Spleen (tissue), 11 donors: Measurements from ENCODE around the gene RRM1. TPM values are rescaled to one million over a fixed set of nuclear protein-coding genes. Genes with fewer than 3 reads are reported as not detected.

Experiments used
- DNase-seq: peaks from one replicate; pipeline ENCODE4 v3.0.0-alpha.2; 2020
- H3K27ac ChIP-seq, 8 donors: fragments of 200-600 bp; sonication (generic) in 7 of 8; 1 replicate in 4 of 8; 2 replicates in 4 of 8; pipeline versions ENCODE4 v1.5.0 to v1.8.0; 2016 to 2021; ENCODE audit warnings: inconsistent platforms in 4 of 8, mild to moderate bottlenecking in 4 of 8, moderate library complexity in 1 of 8
- H3K27me3 ChIP-seq, 7 donors: fragments of 200-600 bp; sonication (generic) in 6 of 7; replicated peaks in 1 of 7; 1 replicate in 4 of 7; 2 replicates in 3 of 7; pipeline versions ENCODE4 v1.5.0 to v1.8.0; 2016 to 2021; ENCODE audit warnings: inconsistent platforms in 3 of 7, mild to moderate bottlenecking in 1 of 7
- H3K36me3 ChIP-seq, 6 donors: fragments of 200-600 bp; sonication (generic) in 5 of 6; 1 replicate in 4 of 6; 2 replicates in 2 of 6; pipeline versions ENCODE4 v1.5.0 to v1.8.0; 2016 to 2021; ENCODE audit warnings: inconsistent platforms in 2 of 6
- H3K4me1 ChIP-seq, 6 donors: fragments of 200-600 bp; sonication (generic) in 5 of 6; 1 replicate in 3 of 6; 2 replicates in 3 of 6; pipeline versions ENCODE4 v1.5.0 to v1.8.0; 2016 to 2021; ENCODE audit warnings: inconsistent platforms in 3 of 6
- H3K4me3 ChIP-seq, 8 donors: fragments of 200-600 bp; sonication (generic) in 7 of 8; 1 replicate in 4 of 8; 2 replicates in 4 of 8; pipeline versions ENCODE4 v1.5.0 to v1.8.0; 2016 to 2021; ENCODE audit warnings: inconsistent platforms in 4 of 8, mild to moderate bottlenecking in 4 of 8, moderate library complexity in 2 of 8
- H3K9me3 ChIP-seq, 8 donors: fragments of 200-600 bp; sonication (generic) in 7 of 8; 1 replicate in 4 of 8; 2 replicates in 4 of 8; pipeline versions ENCODE4 v1.5.0 to v1.8.0; 2016 to 2021; ENCODE audit warnings: inconsistent platforms in 4 of 8
- POLR2A ChIP-seq, 3 donors: fragments of 450-650 bp; IDR thresholded peaks; one replicate each; pipeline ENCODE4 v1.5.1; 2017; ENCODE audit warnings: antibody characterized with exemption in 3 of 3, mild to moderate bottlenecking in 1 of 3
- POLR2AphosphoS5 ChIP-seq, 3 donors: sonication (generic); formaldehyde crosslinking; IDR thresholded peaks; one replicate each; pipeline ENCODE4 v1.5.1; 2017; ENCODE audit warnings: antibody characterized with exemption in 3 of 3
- WGBS, 5 donors: extraction: QIAGEN DNeasy Blood & Tissue Kit in 3 of 5; methylation state at CpG; one replicate each; pipeline versions ENCODE4 v1.1.5 to v1.1.7; 2013 to 2018; 5-methylcytosine and 5-hydroxymethylcytosine counted together
- intact Hi-C: fragments of 100-400 bp; cut with DNase I; formaldehyde crosslinking; loops from one replicate; pipeline ENCODE4 v1.15.0; 2023; ENCODE audit warnings: low total_unique reads
- polyA plus RNA-seq, 3 donors: library from polyadenylated mRNA; stranded (reverse); fragments of 200-250 nt; gene quantifications; one replicate each; pipeline ENCODE4 v1.2.1, GENCODE V29; 2013
- total RNA-seq, 7 donors: library from RNA; depleted of rRNA in 3 of 7; stranded (reverse); fragments of >200 nt in 3 of 7; fragmentation: NEBNext Ultra II Directional in 4 of 7; extraction: Animal tissue kit (Norgen Biotek cat#: 25700) in 4 of 7; gene quantifications; one replicate each; pipeline versions ENCODE4 v1.1.0 to v1.2.1, GENCODE V29; 2016 to 2021
- TF ChIP-seq, protein P1 (sequence below), 11 experiments: fragments of 200-600 bp in 7 of 11; fragments of 450-650 bp in 4 of 11; sonication (generic) in 4 of 11; IDR thresholded peaks in 8 of 11; conservative IDR thresholded peaks in 3 of 11; 1 replicate in 7 of 11; 2 replicates in 4 of 11; pipeline versions ENCODE4 v1.4.0 to v1.8.0; 2016 to 2021; ENCODE audit warnings: antibody characterized with exemption in 11 of 11, inconsistent platforms in 4 of 11, mild to moderate bottlenecking in 1 of 11
- donor health status: healthy with polysubstance abuse.
- donor health status: DM: no; HTN: no; CAD: no; lungs with moderate emphysema.
- donor health status: DM: no; HTN: no; CAD: no.
- donor health status: Bipolar disorder and iron deficiency.
- donor health status: healthy.
- donor health status: DM: no; HTN: no; CAD: no.
- donor health status: DM: yes; HTN: yes; CAD: no.

RRM1 gene
- total and polyA plus RNA-seq, 10 donors, result 6.6 to 37.6 (median 24.1) TPM

DNA sequence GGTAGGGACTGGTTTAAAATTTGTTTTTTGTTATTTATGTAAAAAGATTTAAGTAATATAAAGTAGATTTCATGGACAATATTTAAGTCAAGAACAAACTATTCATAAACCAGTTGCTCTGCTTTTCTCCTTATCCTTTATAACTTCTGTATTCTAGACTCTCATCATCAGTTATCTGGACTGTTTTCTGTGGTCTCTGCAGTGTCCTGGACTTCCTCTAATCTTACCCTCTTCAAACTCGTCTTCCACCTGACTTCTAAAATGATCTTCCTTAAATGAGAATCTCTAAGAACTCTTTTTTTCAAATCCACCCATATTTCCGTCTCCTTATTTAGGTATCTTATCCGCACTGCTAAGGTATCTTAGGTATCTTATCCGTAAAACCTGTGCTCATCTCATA is 8.1 kb downstream of the RRM1 start:
- TF ChIP-seq, protein P1, sequence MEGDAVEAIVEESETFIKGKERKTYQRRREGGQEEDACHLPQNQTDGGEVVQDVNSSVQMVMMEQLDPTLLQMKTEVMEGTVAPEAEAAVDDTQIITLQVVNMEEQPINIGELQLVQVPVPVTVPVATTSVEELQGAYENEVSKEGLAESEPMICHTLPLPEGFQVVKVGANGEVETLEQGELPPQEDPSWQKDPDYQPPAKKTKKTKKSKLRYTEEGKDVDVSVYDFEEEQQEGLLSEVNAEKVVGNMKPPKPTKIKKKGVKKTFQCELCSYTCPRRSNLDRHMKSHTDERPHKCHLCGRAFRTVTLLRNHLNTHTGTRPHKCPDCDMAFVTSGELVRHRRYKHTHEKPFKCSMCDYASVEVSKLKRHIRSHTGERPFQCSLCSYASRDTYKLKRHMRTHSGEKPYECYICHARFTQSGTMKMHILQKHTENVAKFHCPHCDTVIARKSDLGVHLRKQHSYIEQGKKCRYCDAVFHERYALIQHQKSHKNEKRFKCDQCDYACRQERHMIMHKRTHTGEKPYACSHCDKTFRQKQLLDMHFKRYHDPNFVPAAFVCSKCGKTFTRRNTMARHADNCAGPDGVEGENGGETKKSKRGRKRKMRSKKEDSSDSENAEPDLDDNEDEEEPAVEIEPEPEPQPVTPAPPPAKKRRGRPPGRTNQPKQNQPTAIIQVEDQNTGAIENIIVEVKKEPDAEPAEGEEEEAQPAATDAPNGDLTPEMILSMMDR (IDR thresholded peaks at IDR 0.05 in 8 of 11, conservative IDR thresholded peaks at IDR 0.05 in 3 of 11), result no peak
- TF ChIP-seq POLR2AphosphoS5 (IDR thresholded peaks at IDR 0.05), result no peak
- no peak for TF ChIP-seq POLR2A (IDR thresholded peaks at IDR 0.05)
- no peak for DNase-seq
- peaks cover 0 to 30% (median 3%) of the 10 kb centered on the region in 6 donors for H3K4me1 ChIP-seq
- H3K4me3 ChIP-seq, result no peak overlapping the region
- no peaks in the 10 kb centered on the region for H3K27me3 ChIP-seq
- no peaks in the 10 kb centered on the region for H3K9me3 ChIP-seq
- 79 to 89% (median 83%) methylated on average over 4 of the region's 4 CpGs for WGBS, 5 donors
- intact Hi-C loops, result no loop called here
- H3K36me3 ChIP-seq, result peaks cover 3 to 61% (median 37%) of the 10 kb centered on the region in 6 donors
- no peak overlapping the region for H3K27ac ChIP-seq

DNA sequence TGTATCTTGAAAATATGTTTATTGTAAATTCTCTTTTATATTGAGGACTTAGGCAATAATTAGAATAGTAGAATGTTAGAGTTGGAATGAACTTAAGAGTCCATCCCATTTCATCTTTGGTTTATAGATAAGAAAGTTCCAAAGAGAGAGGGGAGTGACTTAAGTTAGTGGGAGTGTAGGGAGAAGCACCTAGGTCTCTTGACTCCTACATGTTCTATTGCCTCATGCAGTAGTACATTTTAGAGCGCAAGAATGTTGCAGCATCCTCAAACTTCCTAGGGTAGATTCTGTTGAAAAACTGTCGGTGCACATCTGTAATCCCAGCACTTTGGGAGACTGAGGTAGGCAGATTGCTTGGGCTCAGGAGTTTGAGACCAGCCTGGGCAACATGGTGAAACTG is 8.7 kb downstream of the RRM1 start:
- H3K4me1 ChIP-seq, result peaks cover 0 to 25% (median 2%) of the 10 kb centered on the region in 6 donors
- H3K4me3 ChIP-seq, result no peak overlapping the region
- H3K27me3 ChIP-seq, result no peaks in the 10 kb centered on the region
- TF ChIP-seq POLR2AphosphoS5 (IDR thresholded peaks at IDR 0.05), result no peak
- H3K36me3 ChIP-seq, result peaks cover 4 to 66% (median 43%) of the 10 kb centered on the region in 6 donors
- intact Hi-C loops, result no loop called here
- no peaks in the 10 kb centered on the region for H3K9me3 ChIP-seq
- no peak overlapping the region for H3K27ac ChIP-seq
- DNase-seq, result no peak
- 62 to 100% (median 74%) methylated on average over 2 of the region's 2 CpGs for WGBS, 5 donors

DNA sequence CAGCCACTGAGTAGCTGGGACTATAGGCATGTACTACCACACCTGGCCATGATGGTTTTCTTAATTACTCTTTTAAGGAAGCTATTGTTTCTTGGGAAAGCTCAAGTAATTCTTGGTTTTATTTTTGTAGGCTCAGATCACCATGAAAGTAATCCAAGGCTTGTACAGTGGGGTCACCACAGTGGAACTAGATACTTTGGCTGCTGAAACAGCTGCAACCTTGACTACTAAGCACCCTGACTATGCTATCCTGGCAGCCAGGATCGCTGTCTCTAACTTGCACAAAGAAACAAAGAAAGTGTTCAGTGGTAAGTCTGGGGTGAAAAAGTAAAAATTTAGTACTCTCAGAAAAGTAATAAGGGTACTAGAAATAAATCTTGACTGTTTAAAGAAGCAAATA is 11.3 kb downstream of the RRM1 start:
- no peak overlapping the region for H3K27ac ChIP-seq
- TF ChIP-seq, protein P1 (IDR thresholded peaks at IDR 0.05 in 8 of 11, conservative IDR thresholded peaks at IDR 0.05 in 3 of 11), result no peak
- TF ChIP-seq POLR2A (IDR thresholded peaks at IDR 0.05) (no peak), POLR2AphosphoS5 (IDR thresholded peaks at IDR 0.05) (no peak)
- H3K36me3 ChIP-seq, result peaks cover 4 to 93% (median 60%) of the 10 kb centered on the region in 6 donors
- no peak overlapping the region for H3K4me3 ChIP-seq
- intact Hi-C loops, result no loop called here
- H3K27me3 ChIP-seq, result no peaks in the 10 kb centered on the region
- 93 to 100% (median 95%) methylated on average over 1 of the region's 1 CpG for WGBS, 5 donors
- peaks cover 0 to 3% (median 0%) of the 10 kb centered on the region in 6 donors for H3K4me1 ChIP-seq
- DNase-seq, result no peak
- H3K9me3 ChIP-seq, result no peaks in the 10 kb centered on the region

DNA sequence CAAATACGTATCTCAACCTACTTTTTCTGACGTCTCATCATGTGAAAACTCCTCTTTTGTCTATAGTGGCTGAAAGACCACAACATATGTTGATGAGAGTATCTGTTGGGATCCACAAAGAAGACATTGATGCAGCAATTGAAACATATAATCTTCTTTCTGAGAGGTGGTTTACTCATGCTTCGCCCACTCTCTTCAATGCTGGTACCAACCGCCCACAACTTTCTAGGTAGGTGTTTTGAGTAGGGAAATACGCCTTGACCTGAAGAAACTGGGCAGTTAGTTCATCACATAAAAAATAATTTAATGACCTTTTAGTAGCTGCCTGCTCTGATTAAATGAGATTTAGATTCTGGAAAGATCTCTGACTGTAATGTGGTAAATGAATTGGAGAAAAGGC is 17.2 kb downstream of the RRM1 start:
- intact Hi-C loops, result no loop called here
- no peaks in the 10 kb centered on the region for H3K9me3 ChIP-seq
- no peak for DNase-seq
- no peak overlapping the region for H3K4me3 ChIP-seq
- H3K36me3 ChIP-seq, result peaks cover 4 to 100% (median 69%) of the 10 kb centered on the region in 6 donors
- H3K27me3 ChIP-seq, result no peaks in the 10 kb centered on the region
- TF ChIP-seq POLR2A (IDR thresholded peaks at IDR 0.05), result no peak
- no peaks in the 10 kb centered on the region for H3K4me1 ChIP-seq
- no peak overlapping the region for H3K27ac ChIP-seq
- 77 to 78% (median 78%) methylated on average over 5 of the region's 5 CpGs for WGBS, 5 donors

DNA sequence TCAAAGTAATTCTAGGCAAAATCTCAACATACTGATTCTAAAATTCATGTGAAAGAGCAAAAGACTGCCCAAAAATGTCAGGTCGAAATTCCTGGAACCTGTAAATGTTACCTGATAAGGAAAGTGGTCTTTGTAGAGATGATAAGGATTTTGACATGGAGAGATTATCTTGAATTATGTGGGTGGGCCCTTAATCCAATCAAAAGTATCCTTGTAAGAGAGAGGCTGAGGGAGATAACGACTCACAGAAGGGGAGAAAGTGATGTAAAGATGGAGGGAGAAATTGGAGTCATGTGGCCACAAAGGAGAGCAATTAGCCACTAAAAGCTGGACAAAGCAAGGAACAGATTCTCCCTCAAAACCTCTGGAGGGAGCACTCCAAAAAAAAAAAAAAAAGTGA is 20.5 kb downstream of the RRM1 start:
- Histone ChIP-seq H3K27ac (no peak overlapping the region), H3K9me3 (no peaks in the 10 kb centered on the region), H3K4me1 (no peaks in the 10 kb centered on the region), H3K36me3 (peaks cover 0 to 99% (median 63%) of the 10 kb centered on the region in 6 donors), H3K27me3 (no peaks in the 10 kb centered on the region), H3K4me3 (no peak overlapping the region)
- WGBS, 5 donors, result 92 to 99% (median 96%) methylated on average over 2 of the region's 2 CpGs
- intact Hi-C loops, result no loop called here
- DNase-seq, result no peak
- no peak for TF ChIP-seq POLR2AphosphoS5 (IDR thresholded peaks at IDR 0.05)
- TF ChIP-seq POLR2A (IDR thresholded peaks at IDR 0.05), result no peak
- TF ChIP-seq, protein P1 (IDR thresholded peaks at IDR 0.05 in 8 of 11, conservative IDR thresholded peaks at IDR 0.05 in 3 of 11), result no peak
